ENCODE data around the gene GAB2. TPM values are rescaled to one million over a fixed set of nuclear protein-coding genes. Genes with fewer than 3 reads are reported as not detected.

GAB2 gene
- total RNA-seq, 1 donor from 2014 or later = 15.9 TPM

GRCh38 chr11:78216571-78217287, 200.9 kb downstream of the GAB2 start:
- no peak for DNase-seq (ENCODE audit: low spot score)
- Mint-ChIP-seq H3K4me1 (ENCODE audit: low read depth) (peaks cover 32% of the 10 kb centered on the region), H3K27ac (peak overlapping the region; percentile 72), H3K4me3 (no peak overlapping the region), H3K36me3 (ENCODE audit: low read depth) (peaks cover 53% of the 10 kb centered on the region), H3K27me3 (ENCODE audit: insufficient read depth) (no peaks in the 10 kb centered on the region), H3K9me3 (no peaks in the 10 kb centered on the region)
- intact Hi-C loops (cut with micrococcal nuclease) = no loop called here

GRCh38 chr11:78216021-78216420, 201.6 kb downstream of the GAB2 start:
- intact Hi-C loops (cut with micrococcal nuclease) = no loop called here
- H3K27ac Mint-ChIP-seq = no peak overlapping the region
- H3K27me3 Mint-ChIP-seq (ENCODE audit: insufficient read depth) = no peaks in the 10 kb centered on the region
- H3K9me3 Mint-ChIP-seq = no peaks in the 10 kb centered on the region
- H3K4me3 Mint-ChIP-seq = no peak overlapping the region
- peaks cover 53% of the 10 kb centered on the region for H3K36me3 Mint-ChIP-seq (ENCODE audit: low read depth)
- no peak for DNase-seq (ENCODE audit: low spot score)
- peaks cover 35% of the 10 kb centered on the region for H3K4me1 Mint-ChIP-seq (ENCODE audit: low read depth)

GRCh38 chr11:78214331-78215194, 203.1 kb downstream of the GAB2 start:
- Mint-ChIP-seq H3K4me1 (ENCODE audit: low read depth) (peaks cover 26% of the 10 kb centered on the region), H3K27me3 (ENCODE audit: insufficient read depth) (no peaks in the 10 kb centered on the region), H3K27ac (no peak overlapping the region), H3K9me3 (no peaks in the 10 kb centered on the region), H3K4me3 (no peak overlapping the region), H3K36me3 (ENCODE audit: low read depth) (peaks cover 59% of the 10 kb centered on the region)
- intact Hi-C loops (cut with micrococcal nuclease) = no loop called here
- no peak for DNase-seq (ENCODE audit: low spot score)

GRCh38 chr11:78213526-78214330, 203.9 kb downstream of the GAB2 start:
- Mint-ChIP-seq H3K4me3 (no peak overlapping the region), H3K36me3 (ENCODE audit: low read depth) (peaks cover 62% of the 10 kb centered on the region)

GRCh38 chr11:78212586-78213371, 204.8 kb downstream of the GAB2 start:
- Mint-ChIP-seq H3K27ac (no peak overlapping the region), H3K4me1 (ENCODE audit: low read depth) (peaks cover 26% of the 10 kb centered on the region), H3K4me3 (no peak overlapping the region), H3K27me3 (ENCODE audit: insufficient read depth) (no peaks in the 10 kb centered on the region), H3K9me3 (no peaks in the 10 kb centered on the region), H3K36me3 (ENCODE audit: low read depth) (peaks cover 59% of the 10 kb centered on the region)
- no peak for DNase-seq (ENCODE audit: low spot score)
- intact Hi-C loops (cut with micrococcal nuclease) = no loop called here

More at GRCh38 chr11:78213526-78214330, 203.9 kb downstream of the GAB2 start:
- no peak for DNase-seq (ENCODE audit: low spot score)
- Mint-ChIP-seq H3K9me3 (no peaks in the 10 kb centered on the region), H3K4me1 (ENCODE audit: low read depth) (peaks cover 26% of the 10 kb centered on the region), H3K27me3 (ENCODE audit: insufficient read depth) (no peaks in the 10 kb centered on the region), H3K27ac (no peak overlapping the region)
- intact Hi-C loops (cut with micrococcal nuclease) = no loop called here

- H3K36me3 Mint-ChIP-seq (ENCODE audit: low read depth) = peaks cover 47% of the 10 kb centered on the region
- no peak overlapping the region for H3K27ac Mint-ChIP-seq
- H3K4me3 Mint-ChIP-seq = no peak overlapping the region
- H3K27me3 Mint-ChIP-seq (ENCODE audit: insufficient read depth) = no peaks in the 10 kb centered on the region
- H3K9me3 Mint-ChIP-seq = no peaks in the 10 kb centered on the region
- no peak for DNase-seq (ENCODE audit: low spot score)
- intact Hi-C loops (cut with micrococcal nuclease) = no loop called here
- peaks cover 17% of the 10 kb centered on the region for H3K4me1 Mint-ChIP-seq (ENCODE audit: low read depth)
Observed at GRCh38 chr11:78211565-78211964, 206.1 kb downstream of the GAB2 start.

GRCh38 chr11:78210000-78210608, 207.5 kb downstream of the GAB2 start:
- Mint-ChIP-seq H3K4me3 (no peak overlapping the region), H3K4me1 (ENCODE audit: low read depth) (peaks cover 21% of the 10 kb centered on the region), H3K27me3 (ENCODE audit: insufficient read depth) (no peaks in the 10 kb centered on the region), H3K36me3 (ENCODE audit: low read depth) (peaks cover 46% of the 10 kb centered on the region), H3K9me3 (no peaks in the 10 kb centered on the region), H3K27ac (peak overlapping the region; percentile 52)
- intact Hi-C loops (cut with micrococcal nuclease) = no loop called here
- no peak for DNase-seq (ENCODE audit: low spot score)

- no peaks in the 10 kb centered on the region for H3K27me3 Mint-ChIP-seq (ENCODE audit: insufficient read depth)
- intact Hi-C loops (cut with micrococcal nuclease) = no loop called here
- H3K9me3 Mint-ChIP-seq = no peaks in the 10 kb centered on the region
- no peak for DNase-seq (ENCODE audit: low spot score)
- peaks cover 47% of the 10 kb centered on the region for H3K36me3 Mint-ChIP-seq (ENCODE audit: low read depth)
- peaks cover 27% of the 10 kb centered on the region for H3K4me1 Mint-ChIP-seq (ENCODE audit: low read depth)
- H3K4me3 Mint-ChIP-seq = no peak overlapping the region
- peak overlapping the region; percentile 52 for H3K27ac Mint-ChIP-seq
Observed at GRCh38 chr11:78209478-78209877, 208.1 kb downstream of the GAB2 start.

GRCh38 chr11:78208257-78209165, 209.1 kb downstream of the GAB2 start:
- peak overlapping the region; percentile 25 for H3K27ac Mint-ChIP-seq

GRCh38 chr11:78207532-78208256, 209.9 kb downstream of the GAB2 start:
- intact Hi-C loops (cut with micrococcal nuclease) = no loop called here
- no peak for DNase-seq (ENCODE audit: low spot score)
- Mint-ChIP-seq H3K9me3 (no peaks in the 10 kb centered on the region), H3K27ac (no peak overlapping the region), H3K36me3 (ENCODE audit: low read depth) (peaks cover 50% of the 10 kb centered on the region), H3K4me1 (ENCODE audit: low read depth) (peaks cover 36% of the 10 kb centered on the region), H3K4me3 (no peak overlapping the region), H3K27me3 (ENCODE audit: insufficient read depth) (no peaks in the 10 kb centered on the region)

More at GRCh38 chr11:78208257-78209165, 209.1 kb downstream of the GAB2 start:
- no peaks in the 10 kb centered on the region for H3K9me3 Mint-ChIP-seq
- DNase-seq (ENCODE audit: low spot score) = no peak
- H3K4me1 Mint-ChIP-seq (ENCODE audit: low read depth) = peaks cover 30% of the 10 kb centered on the region
- no peaks in the 10 kb centered on the region for H3K27me3 Mint-ChIP-seq (ENCODE audit: insufficient read depth)
- intact Hi-C loops (cut with micrococcal nuclease) = no loop called here
- peaks cover 47% of the 10 kb centered on the region for H3K36me3 Mint-ChIP-seq (ENCODE audit: low read depth)
- H3K4me3 Mint-ChIP-seq = no peak overlapping the region

GRCh38 chr11:78205691-78206090, 211.9 kb downstream of the GAB2 start:
- Mint-ChIP-seq H3K4me3 (no peak overlapping the region), H3K9me3 (no peaks in the 10 kb centered on the region)
- intact Hi-C loops (cut with micrococcal nuclease) = no loop called here

More at GRCh38 chr11:78205691-78206090, 211.9 kb downstream of the GAB2 start:
- no peaks in the 10 kb centered on the region for H3K27me3 Mint-ChIP-seq (ENCODE audit: insufficient read depth)
- H3K4me1 Mint-ChIP-seq (ENCODE audit: low read depth) = peaks cover 39% of the 10 kb centered on the region
- H3K36me3 Mint-ChIP-seq (ENCODE audit: low read depth) = peaks cover 43% of the 10 kb centered on the region
- no peak overlapping the region for H3K27ac Mint-ChIP-seq
- DNase-seq (ENCODE audit: low spot score) = no peak

Measured in activated T-helper 1 cell treated with anti-CD3 and anti-CD28 coated beads, Interleukin-12 subunit alpha, Interleukin-12 subunit beta, Interleukin-2, Interleukin-4 antibody, amounts not matched to agents 30 ng/mL and 10 ng/mL and 1 ng/mL, durations not matched to agents 14 hours and 24 hours and 36 hours (primary cell).